Measurements from ENCODE around the gene PRSS33.
A peak's percentile ranks its signal among the peaks of the same experiment; 100 is the strongest.

The PRSS33 gene

GRCh38 chr16:2775765-2776499 is 11.4 kb downstream of the PRSS33 start:
- H3K4me3 ChIP-seq (ENCODE audit: low read length) = peak overlapping the region; percentile 86
- TF ChIP-seq, protein P1, sequence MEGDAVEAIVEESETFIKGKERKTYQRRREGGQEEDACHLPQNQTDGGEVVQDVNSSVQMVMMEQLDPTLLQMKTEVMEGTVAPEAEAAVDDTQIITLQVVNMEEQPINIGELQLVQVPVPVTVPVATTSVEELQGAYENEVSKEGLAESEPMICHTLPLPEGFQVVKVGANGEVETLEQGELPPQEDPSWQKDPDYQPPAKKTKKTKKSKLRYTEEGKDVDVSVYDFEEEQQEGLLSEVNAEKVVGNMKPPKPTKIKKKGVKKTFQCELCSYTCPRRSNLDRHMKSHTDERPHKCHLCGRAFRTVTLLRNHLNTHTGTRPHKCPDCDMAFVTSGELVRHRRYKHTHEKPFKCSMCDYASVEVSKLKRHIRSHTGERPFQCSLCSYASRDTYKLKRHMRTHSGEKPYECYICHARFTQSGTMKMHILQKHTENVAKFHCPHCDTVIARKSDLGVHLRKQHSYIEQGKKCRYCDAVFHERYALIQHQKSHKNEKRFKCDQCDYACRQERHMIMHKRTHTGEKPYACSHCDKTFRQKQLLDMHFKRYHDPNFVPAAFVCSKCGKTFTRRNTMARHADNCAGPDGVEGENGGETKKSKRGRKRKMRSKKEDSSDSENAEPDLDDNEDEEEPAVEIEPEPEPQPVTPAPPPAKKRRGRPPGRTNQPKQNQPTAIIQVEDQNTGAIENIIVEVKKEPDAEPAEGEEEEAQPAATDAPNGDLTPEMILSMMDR (conservative IDR thresholded peaks at IDR 0.05; ENCODE audit: low read depth, low read length) = no peak
- no peak for DNase-seq (ENCODE audit: low read depth)

GRCh38 chr16:2775131-2775716 is 12.1 kb downstream of the PRSS33 start:
- no peak overlapping the region for H3K4me3 ChIP-seq (ENCODE audit: low read length)
- TF ChIP-seq, protein P1 (conservative IDR thresholded peaks at IDR 0.05; ENCODE audit: low read depth, low read length) = no peak
- no peak for DNase-seq (ENCODE audit: low read depth)

DNA sequence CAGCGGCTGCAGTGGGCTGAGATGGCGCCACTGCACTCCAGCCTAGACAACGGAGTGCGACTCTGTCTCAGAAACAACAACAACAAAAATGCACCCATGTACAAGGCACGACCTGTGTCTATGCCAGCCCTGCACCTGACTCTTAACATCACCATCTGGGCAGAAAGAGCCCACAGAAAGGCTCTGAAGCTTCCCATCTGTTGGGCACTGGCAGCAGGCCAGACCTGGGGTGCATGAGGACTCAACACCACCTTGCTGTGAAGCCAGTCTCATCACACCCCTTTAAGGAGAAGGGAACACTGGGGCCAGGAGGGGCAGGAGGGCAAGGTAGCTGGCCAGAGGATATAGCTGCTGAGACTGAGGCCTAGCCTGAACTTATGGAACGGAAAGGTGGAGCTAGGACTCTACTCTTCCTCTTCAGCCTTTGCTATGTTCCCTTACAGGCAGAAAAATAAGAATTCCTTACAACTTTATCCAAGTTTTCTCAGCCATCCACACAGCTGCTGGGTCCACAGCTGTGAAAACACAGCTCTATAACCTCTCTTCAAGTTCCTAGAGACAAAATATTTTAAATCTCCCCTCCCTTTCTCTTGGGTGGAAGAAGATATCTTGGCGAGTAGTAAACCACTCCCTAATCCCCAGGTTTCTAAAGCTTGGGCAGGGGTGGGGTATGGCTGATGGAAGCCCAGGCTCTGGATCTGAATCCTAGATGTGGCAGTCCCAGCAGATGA is 13.0 kb downstream of the PRSS33 start:
- DNase-seq (ENCODE audit: low read depth) = no peak
- no peak overlapping the region for H3K4me3 ChIP-seq (ENCODE audit: low read length)
- TF ChIP-seq, protein P1 (conservative IDR thresholded peaks at IDR 0.05; ENCODE audit: low read depth, low read length) = no peak

GRCh38 chr16:2773188-2773968 is 14.0 kb downstream of the PRSS33 start:
- no peak for DNase-seq (ENCODE audit: low read depth)
- no peak overlapping the region for H3K4me3 ChIP-seq (ENCODE audit: low read length)
- TF ChIP-seq, protein P1 (conservative IDR thresholded peaks at IDR 0.05; ENCODE audit: low read depth, low read length) = no peak

DNA sequence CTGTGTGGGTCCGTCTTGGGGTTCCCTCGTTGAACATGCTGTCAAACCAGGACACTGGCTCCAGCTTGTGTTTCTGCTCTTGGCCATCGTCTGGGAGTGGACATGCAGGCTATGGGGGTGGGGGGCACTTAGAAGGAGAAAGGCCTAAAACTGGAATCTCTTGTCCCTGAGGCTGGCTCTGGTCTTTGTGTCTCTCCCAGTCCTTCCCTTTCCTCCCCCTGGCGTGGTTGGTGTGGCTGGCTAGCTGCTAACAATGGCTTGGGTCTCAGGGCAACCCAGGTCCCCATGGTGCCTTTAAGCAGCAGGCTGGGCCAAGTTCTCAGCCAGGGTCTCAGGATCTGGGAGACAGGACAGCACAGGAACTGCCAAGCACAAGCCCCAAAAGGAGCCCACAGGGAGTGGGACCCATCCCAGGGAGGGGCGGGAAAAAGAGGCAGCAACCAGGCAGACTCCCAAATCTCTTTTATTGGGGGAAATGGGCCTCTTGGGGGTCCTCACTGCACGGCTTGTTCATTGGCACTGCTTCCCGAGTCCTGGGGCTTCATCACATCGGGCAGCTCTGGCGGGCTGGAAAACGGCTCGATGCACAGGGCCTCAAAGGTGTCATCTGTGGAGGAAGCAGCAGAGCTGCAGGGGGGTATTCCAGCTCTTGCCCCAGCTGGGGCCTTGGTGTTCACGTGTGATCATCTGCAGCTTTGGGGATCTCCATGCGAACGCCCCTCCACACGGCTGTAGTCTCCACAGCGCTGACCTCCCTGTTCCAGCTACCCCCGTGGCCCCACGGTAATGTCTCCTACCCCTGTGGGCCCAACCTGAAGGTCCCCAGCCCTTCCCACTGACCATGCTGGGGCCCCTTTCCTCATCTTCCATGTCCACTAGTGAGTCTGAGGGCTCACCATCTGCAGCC is 15.6 kb downstream of the PRSS33 start:
- TF ChIP-seq, protein P1 (conservative IDR thresholded peaks at IDR 0.05; ENCODE audit: low read depth, low read length) = no peak
- H3K4me3 ChIP-seq (ENCODE audit: low read length) = no peak overlapping the region
- no peak for DNase-seq (ENCODE audit: low read depth)
